ENCODE data around the gene PCDHGA5.

DNA sequence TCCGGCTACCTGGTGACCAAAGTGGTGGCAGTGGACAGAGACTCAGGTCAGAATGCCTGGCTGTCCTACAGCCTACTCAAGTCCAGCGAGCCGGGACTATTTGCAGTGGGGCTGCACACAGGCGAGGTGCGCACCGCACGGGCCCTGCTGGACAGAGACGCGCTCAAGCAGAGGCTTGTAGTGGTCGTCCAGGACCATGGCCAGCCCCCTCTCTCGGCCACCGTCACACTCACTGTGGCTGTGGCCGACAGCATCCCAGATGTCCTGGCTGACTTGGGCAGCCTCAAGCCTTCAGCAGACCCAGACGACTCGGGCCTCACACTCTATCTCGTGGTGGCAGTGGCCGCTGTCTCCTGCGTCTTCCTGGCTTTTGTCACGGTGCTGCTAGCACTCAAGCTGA is 7.0 kb upstream of the PCDHGA5 start:
- TF ChIP-seq, protein P1, sequence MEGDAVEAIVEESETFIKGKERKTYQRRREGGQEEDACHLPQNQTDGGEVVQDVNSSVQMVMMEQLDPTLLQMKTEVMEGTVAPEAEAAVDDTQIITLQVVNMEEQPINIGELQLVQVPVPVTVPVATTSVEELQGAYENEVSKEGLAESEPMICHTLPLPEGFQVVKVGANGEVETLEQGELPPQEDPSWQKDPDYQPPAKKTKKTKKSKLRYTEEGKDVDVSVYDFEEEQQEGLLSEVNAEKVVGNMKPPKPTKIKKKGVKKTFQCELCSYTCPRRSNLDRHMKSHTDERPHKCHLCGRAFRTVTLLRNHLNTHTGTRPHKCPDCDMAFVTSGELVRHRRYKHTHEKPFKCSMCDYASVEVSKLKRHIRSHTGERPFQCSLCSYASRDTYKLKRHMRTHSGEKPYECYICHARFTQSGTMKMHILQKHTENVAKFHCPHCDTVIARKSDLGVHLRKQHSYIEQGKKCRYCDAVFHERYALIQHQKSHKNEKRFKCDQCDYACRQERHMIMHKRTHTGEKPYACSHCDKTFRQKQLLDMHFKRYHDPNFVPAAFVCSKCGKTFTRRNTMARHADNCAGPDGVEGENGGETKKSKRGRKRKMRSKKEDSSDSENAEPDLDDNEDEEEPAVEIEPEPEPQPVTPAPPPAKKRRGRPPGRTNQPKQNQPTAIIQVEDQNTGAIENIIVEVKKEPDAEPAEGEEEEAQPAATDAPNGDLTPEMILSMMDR (IDR thresholded peaks at IDR 0.05) = no peak
- TF ChIP-seq EP300 (IDR thresholded peaks at IDR 0.05; ENCODE audit: low read depth) (no peak), POLR2AphosphoS5 (IDR thresholded peaks at IDR 0.05) (no peak), POLR2A (IDR thresholded peaks at IDR 0.05) (no peak)

Data from transverse colon (tissue), 4 donors.